Spleen (tissue), 7 donors: ENCODE data around the gene TDO2.

Experiments used
- POLR2A ChIP-seq, 3 donors: fragments of 450-650 bp; IDR thresholded peaks; one replicate each; pipeline ENCODE4 v1.5.1; 2017; ENCODE audit warnings: antibody characterized with exemption in 3 of 3, mild to moderate bottlenecking in 1 of 3
- TF ChIP-seq, protein P1 (sequence below), 11 experiments: fragments of 200-600 bp in 7 of 11; fragments of 450-650 bp in 4 of 11; sonication (generic) in 4 of 11; IDR thresholded peaks in 8 of 11; conservative IDR thresholded peaks in 3 of 11; 1 replicate in 7 of 11; 2 replicates in 4 of 11; pipeline versions ENCODE4 v1.4.0 to v1.8.0; 2016 to 2021; ENCODE audit warnings: antibody characterized with exemption in 11 of 11, inconsistent platforms in 4 of 11, mild to moderate bottlenecking in 1 of 11
- donor health status: DM: no; HTN: no; CAD: no; lungs with moderate emphysema.
- donor health status: DM: no; HTN: no; CAD: no.
- donor health status: DM: no; HTN: no; CAD: no.

DNA sequence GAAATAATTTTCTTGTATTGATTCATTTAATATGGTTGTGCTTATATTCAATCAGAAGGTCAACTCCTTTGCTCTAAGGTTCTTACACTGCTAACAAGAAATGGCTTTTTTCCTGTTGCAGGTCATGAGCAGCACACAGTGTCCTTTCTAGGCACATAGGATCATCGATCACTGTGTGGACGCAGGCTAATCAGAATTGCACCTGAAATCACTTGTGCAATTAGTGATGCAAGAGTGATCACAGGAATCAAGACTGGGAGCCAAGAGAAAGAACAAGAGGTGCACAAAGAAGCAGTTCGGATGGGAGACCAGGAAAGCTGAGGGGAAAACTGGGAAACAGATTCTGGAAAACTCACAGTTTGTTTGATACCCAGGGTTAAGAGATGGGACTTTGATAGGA, 21.1 kb downstream of the TDO2 start:
- TF ChIP-seq, protein P1, sequence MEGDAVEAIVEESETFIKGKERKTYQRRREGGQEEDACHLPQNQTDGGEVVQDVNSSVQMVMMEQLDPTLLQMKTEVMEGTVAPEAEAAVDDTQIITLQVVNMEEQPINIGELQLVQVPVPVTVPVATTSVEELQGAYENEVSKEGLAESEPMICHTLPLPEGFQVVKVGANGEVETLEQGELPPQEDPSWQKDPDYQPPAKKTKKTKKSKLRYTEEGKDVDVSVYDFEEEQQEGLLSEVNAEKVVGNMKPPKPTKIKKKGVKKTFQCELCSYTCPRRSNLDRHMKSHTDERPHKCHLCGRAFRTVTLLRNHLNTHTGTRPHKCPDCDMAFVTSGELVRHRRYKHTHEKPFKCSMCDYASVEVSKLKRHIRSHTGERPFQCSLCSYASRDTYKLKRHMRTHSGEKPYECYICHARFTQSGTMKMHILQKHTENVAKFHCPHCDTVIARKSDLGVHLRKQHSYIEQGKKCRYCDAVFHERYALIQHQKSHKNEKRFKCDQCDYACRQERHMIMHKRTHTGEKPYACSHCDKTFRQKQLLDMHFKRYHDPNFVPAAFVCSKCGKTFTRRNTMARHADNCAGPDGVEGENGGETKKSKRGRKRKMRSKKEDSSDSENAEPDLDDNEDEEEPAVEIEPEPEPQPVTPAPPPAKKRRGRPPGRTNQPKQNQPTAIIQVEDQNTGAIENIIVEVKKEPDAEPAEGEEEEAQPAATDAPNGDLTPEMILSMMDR (IDR thresholded peaks at IDR 0.05 in 8 of 11, conservative IDR thresholded peaks at IDR 0.05 in 3 of 11), result no peak
- TF ChIP-seq POLR2A (IDR thresholded peaks at IDR 0.05), result no peak
